SU-DHL-6 (cell line): Measurements from ENCODE around the gene MPHOSPH10.

ENCODE experiments used
- H2AFZ ChIP-seq: fragments of 200-600 bp; sonication (generic); 2 replicates; pipeline ENCODE4 v1.6.1; 2014; ENCODE audit warnings: low read depth, mild to moderate bottlenecking, moderate library complexity, mixed read lengths, antibody characterized with exemption, low read length; ENCODE audit not compliant: severe bottlenecking
- H3F3A ChIP-seq: fragments of 200-600 bp; shearing (Covaris generic); 2 replicates; pipeline ENCODE4 v1.6.0; 2016; ENCODE audit warnings: antibody characterized with exemption, mild to moderate bottlenecking; ENCODE audit not compliant: insufficient read depth
- H3K27ac ChIP-seq: fragments of 200-600 bp; sonication (generic); 2 replicates; pipeline ENCODE4 v1.5.1; 2016; ENCODE audit warnings: low read depth, mild to moderate bottlenecking, low read length, moderate library complexity, mixed read lengths
- H3K27me3 ChIP-seq: fragments of 200-600 bp; sonication (generic), shearing (Covaris generic); 2 replicates; pipeline ENCODE4 v1.6.0; 2014; ENCODE audit warnings: mild to moderate bottlenecking, low read length
- H3K36me3 ChIP-seq: fragments of 200-600 bp; sonication (generic); 2 replicates; pipeline ENCODE4 v1.6.1; 2014; ENCODE audit warnings: mild to moderate bottlenecking, low read length, mixed read lengths
- H3K4me2 ChIP-seq: fragments of 300-600, 200-600 bp; shearing (Covaris generic), sonication (generic); 2 replicates; pipeline ENCODE4 v1.6.0; 2014; ENCODE audit warnings: low read length, low read depth, mild to moderate bottlenecking; ENCODE audit not compliant: poor library complexity, severe bottlenecking
- H3K4me3 ChIP-seq: fragments of 200-600 bp; sonication (generic); 2 replicates; pipeline ENCODE4 v1.5.1; 2014; ENCODE audit warnings: antibody characterized with exemption, low read length, mild to moderate bottlenecking, mixed read lengths; ENCODE audit not compliant: insufficient read depth, poor library complexity, severe bottlenecking
- H3K79me2 ChIP-seq: fragments of 200-600 bp; sonication (generic); 2 replicates; pipeline ENCODE4 v1.6.1; 2014; ENCODE audit warnings: mild to moderate bottlenecking, low read length, moderate library complexity; ENCODE audit not compliant: insufficient read depth
- H3K9ac ChIP-seq: fragments of 200-600 bp; sonication (generic); 2 replicates; pipeline ENCODE4 v1.7.0; 2014; ENCODE audit warnings: mild to moderate bottlenecking, low read length
- H3K9me2 ChIP-seq: fragments of 200-600 bp; sonication (generic); replicated peaks from 2 replicates; pipeline ENCODE4 v1.6.1; 2014; ENCODE audit warnings: low read length; ENCODE audit not compliant: insufficient read depth
- H3K9me3 ChIP-seq: fragments of 200-600 bp; sonication (generic); 2 replicates; pipeline ENCODE4 v1.6.1; 2014; ENCODE audit warnings: low read length, mixed read lengths; ENCODE audit not compliant: insufficient read depth
- H4K20me1 ChIP-seq: fragments of 200-600 bp; sonication (generic); 2 replicates; pipeline ENCODE4 v1.6.1; 2014; ENCODE audit warnings: low read depth, mild to moderate bottlenecking, antibody characterized with exemption, low read length, moderate library complexity, mixed read lengths
- CTCF ChIP-seq: fragments of 200-600 bp; sonication (generic); IDR thresholded peaks from one replicate; pipeline ENCODE4 v1.5.1; 2017; ENCODE audit warnings: antibody characterized with exemption, mild to moderate bottlenecking, low read length, moderate library complexity; ENCODE audit not compliant: insufficient read depth, poor library complexity, severe bottlenecking
- EZH2phosphoT487 ChIP-seq: fragments of 200-600 bp; sonication (generic), shearing (Covaris generic); conservative IDR thresholded peaks from 2 replicates; pipeline ENCODE4 v1.6.1; 2018; ENCODE audit warnings: mild to moderate bottlenecking, antibody characterized with exemption, low read length, moderate library complexity, mixed read lengths

Gene MPHOSPH10

GRCh38 chr2:71151620-71152019 lies 21.2 kb downstream of the MPHOSPH10 start:
- no peak for TF ChIP-seq CTCF
- no peak for TF ChIP-seq EZH2phosphoT487
- Histone ChIP-seq H4K20me1 (no peaks in the 10 kb centered on the region), H3K4me2 (no peak overlapping the region), H3K9me3 (no peaks in the 10 kb centered on the region), H3K9ac (no peak overlapping the region), H3F3A (no peaks in the 10 kb centered on the region), H3K27me3 (no peaks in the 10 kb centered on the region), H3K79me2 (no peaks in the 10 kb centered on the region), H3K27ac (no peak overlapping the region), H3K9me2 (no peaks in the 10 kb centered on the region), H3K4me3 (no peak overlapping the region), H2AFZ (no peak overlapping the region), H3K36me3 (peaks cover 17% of the 10 kb centered on the region; the same call in 1 of the 2 replicates)

GRCh38 chr2:71153585-71154224 lies 23.3 kb downstream of the MPHOSPH10 start:
- Histone ChIP-seq H3K27me3 (no peaks in the 10 kb centered on the region), H4K20me1 (no peaks in the 10 kb centered on the region), H2AFZ (no peak overlapping the region), H3K9me3 (no peaks in the 10 kb centered on the region), H3K4me3 (no peak overlapping the region), H3K9me2 (no peaks in the 10 kb centered on the region), H3K36me3 (peaks cover 7% of the 10 kb centered on the region; the same call in 1 of the 2 replicates), H3K9ac (no peak overlapping the region), H3K27ac (no peak overlapping the region), H3K4me2 (no peak overlapping the region), H3K79me2 (no peaks in the 10 kb centered on the region), H3F3A (no peaks in the 10 kb centered on the region)
- no peak for TF ChIP-seq EZH2phosphoT487
- TF ChIP-seq CTCF = no peak

GRCh38 chr2:71154279-71154678 lies 23.8 kb downstream of the MPHOSPH10 start:
- Histone ChIP-seq H3K9me2 (no peaks in the 10 kb centered on the region), H3K79me2 (no peaks in the 10 kb centered on the region), H3K36me3 (peaks cover 5% of the 10 kb centered on the region; the same call in 1 of the 2 replicates), H3K27me3 (no peaks in the 10 kb centered on the region), H2AFZ (no peak overlapping the region), H3K4me3 (no peak overlapping the region), H3F3A (no peaks in the 10 kb centered on the region), H3K4me2 (no peak overlapping the region), H4K20me1 (no peaks in the 10 kb centered on the region), H3K9ac (no peak overlapping the region), H3K9me3 (no peaks in the 10 kb centered on the region), H3K27ac (no peak overlapping the region)
- TF ChIP-seq EZH2phosphoT487 = no peak
- no peak for TF ChIP-seq CTCF
